Smooth muscle cell (in vitro differentiated cells): ENCODE data around the gene NELFE. TPM values are rescaled to one million over a fixed set of nuclear protein-coding genes. Genes with fewer than 3 reads are reported as not detected.
"Not testable (repeated sequence)": the region's sequence is repeated elsewhere in the genome, so short reads cannot be mapped to it uniquely, and the experiment has no call there.

Source experiments
- DNase-seq: peaks from one replicate; lab custom pipeline; 2025; ENCODE audit not compliant: unreplicated experiment; lab: John Stamatoyannopoulos, UW
- H2AFZ ChIP-seq: fragments of 200-600 bp; sonication (generic); 2 replicates; pipeline ENCODE4 v1.6.0; 2016; ENCODE audit warnings: antibody characterized with exemption, low read depth, mild to moderate bottlenecking
- H3F3A ChIP-seq: fragments of 200-600 bp; sonication (generic); 2 replicates; pipeline ENCODE4 v1.6.0; 2017; ENCODE audit warnings: antibody characterized with exemption, low read depth
- H3K27ac ChIP-seq: fragments of 200-600 bp; sonication (generic); 2 replicates; pipeline ENCODE4 v1.5.1; 2016; ENCODE audit warnings: low read depth, mild to moderate bottlenecking
- H3K27me3 ChIP-seq: fragments of 200-600 bp; sonication (generic); 2 replicates; pipeline ENCODE4 v1.6.1; 2016; ENCODE audit warnings: low read depth, mild to moderate bottlenecking
- H3K36me3 ChIP-seq: fragments of 200-600 bp; sonication (generic); 2 replicates; pipeline ENCODE4 v1.5.1; 2016; ENCODE audit warnings: low read depth
- H3K4me1 ChIP-seq: fragments of 200-600 bp; sonication (generic); 2 replicates; pipeline ENCODE4 v1.5.1; 2016; ENCODE audit warnings: low read depth
- H3K4me2 ChIP-seq: fragments of 200-600 bp; sonication (generic); 2 replicates; pipeline ENCODE4 v1.6.0; 2016; ENCODE audit warnings: mild to moderate bottlenecking
- H3K4me3 ChIP-seq: fragments of 200-600 bp; sonication (generic); 2 replicates; pipeline ENCODE4 v1.5.1; 2016; ENCODE audit warnings: mild to moderate bottlenecking
- H3K79me2 ChIP-seq: fragments of 200-600 bp; sonication (generic); 2 replicates; pipeline ENCODE4 v1.6.0; 2016; ENCODE audit warnings: low read depth, mild to moderate bottlenecking
- H3K9ac ChIP-seq: fragments of 200-600 bp; sonication (generic); 2 replicates; pipeline ENCODE4 v1.6.0; 2016; ENCODE audit warnings: low read depth
- H3K9me3 ChIP-seq: fragments of 200-600 bp; sonication (generic); replicated peaks from 2 replicates; pipeline ENCODE4 v1.5.1; 2016; ENCODE audit warnings: low read depth
- H4K20me1 ChIP-seq: fragments of 200-600 bp; sonication (generic); 2 replicates; pipeline ENCODE4 v1.6.0; 2016; ENCODE audit warnings: low read depth
- CTCF ChIP-seq: fragments of 200-600 bp; sonication (generic); IDR thresholded peaks from 2 replicates; pipeline ENCODE4 v1.5.1; 2017; ENCODE audit warnings: borderline replicate concordance, mild to moderate bottlenecking, antibody characterized with exemption; ENCODE audit not compliant: insufficient read depth, poor library complexity, severe bottlenecking
- WGBS: methylation state at CpG from one replicate; pipeline ENCODE4 v1.1.7; 2016; ENCODE audit warnings: low lambda C conversion rate; 5-methylcytosine and 5-hydroxymethylcytosine counted together
- polyA plus RNA-seq: library from polyadenylated mRNA; unstranded; fragments of >200 nt; fragmentation: Nextera tagmentation; extraction: Ambion mirVana; gene quantifications from 2 replicates; pipeline ENCODE4 v1.2.1, GENCODE V29; 2016
- total RNA-seq: library from RNA; depleted of rRNA; stranded (reverse); fragments of >200 nt; gene quantifications from 2 replicates; pipeline ENCODE4 v1.2.3, GENCODE V29; 2014

Gene NELFE
- total RNA-seq (78.6 and 91.5 TPM in 2 replicates), polyA plus RNA-seq (125 and 134 TPM in 2 replicates)

GRCh38 chr6:31958741-31959739 is at the start of gene NELFE, which contains the start of gene SKIC2:
Gene NELFE, minus strand, starts transcription at chr6:31958971. Its CDS starts 525 bp downstream, at chr6:31958446.
Gene SKIC2, plus strand, starts transcription at chr6:31959175. Its CDS starts 18 bp downstream, at chr6:31959193.
- Histone ChIP-seq H3K27ac (peak within 1 kb of the TSS; percentile 86), H3K27me3 (no peaks in the 10 kb centered on the region), H3K4me1 (peaks cover 8% of the 10 kb centered on the region), H3F3A (no peaks in the 10 kb centered on the region), H3K9me3 (no peaks in the 10 kb centered on the region), H3K4me3 (peak within 1 kb of the TSS; percentile 92), H3K36me3 (peaks cover 4% of the 10 kb centered on the region), H3K9ac (peak within 1 kb of the TSS; percentile 97), H3K79me2 (peaks cover 32% of the 10 kb centered on the region), H2AFZ (peak within 1 kb of the TSS; percentile 86), H4K20me1 (no peaks in the 10 kb centered on the region), H3K4me2 (peak within 1 kb of the TSS; percentile 91)
- DNase-seq = peak; percentile 85
- WGBS = 1% methylated on average over 59 of the region's 59 CpGs
- no peak for TF ChIP-seq CTCF

- not testable (repeated sequence) for DNase-seq, H3K36me3 ChIP-seq, H3K9me3 ChIP-seq, H3F3A ChIP-seq, H3K4me3 ChIP-seq, H3K9ac ChIP-seq, H3K79me2 ChIP-seq, H3K4me2 ChIP-seq, H2AFZ ChIP-seq, H3K4me1 ChIP-seq, H3K27ac ChIP-seq, H3K27me3 ChIP-seq, H4K20me1 ChIP-seq
- 97% methylated on average over 4 of the region's 24 CpGs for WGBS
These were observed 49.3 kb upstream of the NELFE start for GRCh38 chr6:32008037-32008436.

GRCh38 chr6:32007086-32007485 is 48.3 kb upstream of the NELFE start:
- not testable (repeated sequence) for H4K20me1 ChIP-seq, H3K79me2 ChIP-seq, DNase-seq, H3K4me1 ChIP-seq, H2AFZ ChIP-seq, H3F3A ChIP-seq, H3K27me3 ChIP-seq, H3K4me2 ChIP-seq, H3K36me3 ChIP-seq, H3K9me3 ChIP-seq, H3K27ac ChIP-seq, H3K4me3 ChIP-seq, H3K9ac ChIP-seq
- 85% methylated on average over 11 of the region's 12 CpGs for WGBS

- H3K4me2 ChIP-seq = not testable (repeated sequence)
- 82% methylated on average over 8 of the region's 8 CpGs for WGBS
These were observed 47.3 kb upstream of the NELFE start for GRCh38 chr6:32005991-32006529.

GRCh38 chr6:32005538-32005880 is 46.7 kb upstream of the NELFE start:
- H3K9me3 ChIP-seq, H3K9ac ChIP-seq, H2AFZ ChIP-seq, H3K79me2 ChIP-seq, H3K4me2 ChIP-seq, H3K4me1 ChIP-seq, H3K27ac ChIP-seq, H3F3A ChIP-seq, DNase-seq, H3K4me3 ChIP-seq, H3K36me3 ChIP-seq, H4K20me1 ChIP-seq, H3K27me3 ChIP-seq: not testable (repeated sequence)
- 69% methylated on average over 1 of the region's 9 CpGs for WGBS

More at GRCh38 chr6:32005991-32006529, 47.3 kb upstream of the NELFE start:
- not testable (repeated sequence) for H3K27ac ChIP-seq, H4K20me1 ChIP-seq, H2AFZ ChIP-seq, H3K9ac ChIP-seq, DNase-seq, H3K9me3 ChIP-seq, H3K79me2 ChIP-seq, H3K4me3 ChIP-seq, H3F3A ChIP-seq, H3K27me3 ChIP-seq, H3K36me3 ChIP-seq, H3K4me1 ChIP-seq

GRCh38 chr6:32004864-32005537 is 46.2 kb upstream of the NELFE start:
- not testable (repeated sequence) for H2AFZ ChIP-seq, H3K27me3 ChIP-seq, H3K4me2 ChIP-seq, H3K9me3 ChIP-seq, H3K79me2 ChIP-seq, H3K36me3 ChIP-seq, H3F3A ChIP-seq, H3K27ac ChIP-seq, H3K4me1 ChIP-seq, H4K20me1 ChIP-seq, H3K4me3 ChIP-seq, DNase-seq, H3K9ac ChIP-seq
- 91% methylated on average over 9 of the region's 13 CpGs for WGBS

- H4K20me1 ChIP-seq, H3F3A ChIP-seq, H3K9ac ChIP-seq, H3K4me2 ChIP-seq, H3K36me3 ChIP-seq, H3K4me3 ChIP-seq, H2AFZ ChIP-seq, H3K4me1 ChIP-seq, DNase-seq, H3K9me3 ChIP-seq, H3K79me2 ChIP-seq, H3K27ac ChIP-seq, H3K27me3 ChIP-seq: not testable (repeated sequence)
- 88% methylated on average over 4 of the region's 4 CpGs for WGBS
These were observed 45.6 kb upstream of the NELFE start for GRCh38 chr6:32004393-32004792.
